Measurements from ENCODE around the gene ANKUB1.

DNA sequence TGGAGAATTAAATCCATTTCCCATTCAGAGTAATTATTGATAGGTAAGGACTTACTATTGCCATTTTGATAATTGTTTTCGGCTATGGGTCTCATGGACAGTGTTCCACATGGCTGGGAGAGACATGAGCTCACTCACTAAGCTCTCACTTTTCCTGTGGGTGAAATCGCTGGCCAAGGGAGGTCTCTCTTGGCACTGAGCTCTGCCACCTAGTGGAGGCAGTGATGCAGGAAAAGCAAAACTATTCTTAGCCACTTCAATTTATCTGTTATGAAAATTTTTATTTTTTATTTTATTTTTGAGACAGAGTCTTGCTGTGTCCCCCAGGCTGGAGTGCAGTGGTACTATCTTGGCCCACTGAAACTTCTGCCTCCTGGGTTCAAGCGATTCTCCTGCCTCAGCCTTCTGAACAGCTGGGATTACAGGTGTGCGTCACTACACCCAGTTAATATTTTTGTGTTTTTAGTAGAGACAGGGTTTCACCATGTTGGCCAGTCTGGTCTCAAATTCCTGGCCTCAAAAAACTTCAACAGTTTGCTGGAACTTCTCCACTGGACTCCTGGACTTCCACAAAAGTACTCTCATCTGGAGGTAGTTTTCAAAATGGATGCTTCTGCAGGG is 16.0 kb upstream of the ANKUB1 start:
- TF ChIP-seq ZNF124 (CRISPR knock-in tag; IDR thresholded peaks at IDR 0.05) = no peak
- TF ChIP-seq, protein P1, sequence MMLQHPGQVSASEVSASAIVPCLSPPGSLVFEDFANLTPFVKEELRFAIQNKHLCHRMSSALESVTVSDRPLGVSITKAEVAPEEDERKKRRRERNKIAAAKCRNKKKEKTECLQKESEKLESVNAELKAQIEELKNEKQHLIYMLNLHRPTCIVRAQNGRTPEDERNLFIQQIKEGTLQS (IDR thresholded peaks at IDR 0.05) = no peak
- TF ChIP-seq, protein P1 (CRISPR knock-in tag; conservative IDR thresholded peaks at IDR 0.05) = no peak
